T47D (cell line): ENCODE data around the gene CLECL1.
"Not testable (repeated sequence)": the region's sequence is repeated elsewhere in the genome, so short reads cannot be mapped to it uniquely, and the experiment has no call there.

Experiments used
- DNase-seq, 2 experiments: peaks; one replicate each; pipeline versions ENCODE4 v3.0.0 to v3.0.0-alpha.2; 2011 to 2012; ENCODE audit warnings: low read depth in 1 of 2, low spot score in 1 of 2
- JUND ChIP-seq: IDR thresholded peaks from 2 replicates; pipeline ENCODE4 v1.6.1; 2012; ENCODE audit warnings: low read depth
- in situ Hi-C: cut with HindIII; loops from 2 replicates; pipeline ENCODE4 v1.10.0; 2016; ENCODE audit warnings: low sequenced_read_pairs, low pct_unique_long_range_greater_than_20kb

Gene CLECL1

GRCh38 chr12:9725213-9725870, 7.6 kb downstream of the CLECL1 start:
- no peak for TF ChIP-seq JUND
- DNase-seq, result no peak
- in situ Hi-C loops, result no loop called here

- DNase-seq, result no peak
- TF ChIP-seq JUND, result no peak
- in situ Hi-C loops, result no loop called here
Measured at GRCh38 chr12:9724023-9724422, 8.9 kb downstream of the CLECL1 start.

DNA sequence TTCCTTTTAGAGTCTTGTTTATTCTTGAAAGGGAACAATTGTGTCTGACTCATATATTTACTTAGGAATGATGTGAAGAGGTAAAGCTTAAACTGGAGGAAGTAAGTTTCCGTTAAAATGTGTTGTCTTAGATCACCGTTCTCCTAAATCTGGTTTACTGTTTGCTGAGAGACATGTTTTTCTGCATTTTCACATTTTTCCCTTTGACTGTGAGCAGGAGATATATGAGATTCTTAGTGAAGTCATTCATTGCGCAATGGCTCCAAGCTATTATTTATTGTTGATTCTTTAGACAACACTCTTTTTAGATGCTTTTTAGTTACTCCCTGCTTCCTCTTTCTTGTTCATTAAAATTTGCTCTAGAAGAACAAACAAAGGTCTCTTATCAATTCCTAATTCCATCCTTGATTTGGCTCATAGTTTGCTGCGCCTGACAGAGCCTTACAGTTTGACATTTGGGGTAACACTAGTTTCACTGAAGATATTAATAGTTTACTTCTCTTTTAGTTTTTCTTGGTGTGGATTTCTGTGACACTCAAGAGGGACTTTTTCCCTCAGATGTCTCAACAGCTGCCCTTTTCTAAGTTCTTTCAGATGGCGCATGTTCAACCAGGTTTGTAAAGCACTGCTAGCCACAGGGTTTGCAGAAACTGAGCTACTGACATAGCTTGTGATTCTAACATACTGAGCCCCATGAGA, 11.4 kb downstream of the CLECL1 start:
- peak in 1 of 2 experiments; percentile 37 for DNase-seq
- no peak for TF ChIP-seq JUND
- in situ Hi-C loops, result no loop called here

GRCh38 chr12:9719790-9720189, 13.1 kb downstream of the CLECL1 start:
- no peak for DNase-seq
- in situ Hi-C loops, result no loop called here
- no peak for TF ChIP-seq JUND

DNA sequence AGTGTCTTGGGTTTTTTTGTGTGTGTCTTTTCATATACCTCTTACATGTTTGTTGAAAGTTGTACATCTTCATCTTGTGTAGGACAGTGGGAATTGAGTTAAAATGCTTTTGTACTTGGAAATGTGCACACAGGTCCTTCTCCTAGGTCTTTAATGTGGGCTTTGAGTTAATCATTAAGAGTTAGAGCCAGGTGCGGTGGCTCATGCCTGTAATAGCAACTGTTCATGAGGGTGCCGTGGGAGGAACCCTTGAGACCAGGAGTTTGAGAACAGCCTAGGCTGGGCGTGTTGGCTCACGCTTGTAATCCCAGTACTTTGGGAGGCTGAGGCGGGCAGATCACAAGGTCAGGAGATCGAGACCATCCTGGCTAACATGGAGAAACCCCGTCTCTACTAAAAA, 13.9 kb downstream of the CLECL1 start:
- DNase-seq, result no peak
- TF ChIP-seq JUND, result no peak
- in situ Hi-C loops, result no loop called here

DNA sequence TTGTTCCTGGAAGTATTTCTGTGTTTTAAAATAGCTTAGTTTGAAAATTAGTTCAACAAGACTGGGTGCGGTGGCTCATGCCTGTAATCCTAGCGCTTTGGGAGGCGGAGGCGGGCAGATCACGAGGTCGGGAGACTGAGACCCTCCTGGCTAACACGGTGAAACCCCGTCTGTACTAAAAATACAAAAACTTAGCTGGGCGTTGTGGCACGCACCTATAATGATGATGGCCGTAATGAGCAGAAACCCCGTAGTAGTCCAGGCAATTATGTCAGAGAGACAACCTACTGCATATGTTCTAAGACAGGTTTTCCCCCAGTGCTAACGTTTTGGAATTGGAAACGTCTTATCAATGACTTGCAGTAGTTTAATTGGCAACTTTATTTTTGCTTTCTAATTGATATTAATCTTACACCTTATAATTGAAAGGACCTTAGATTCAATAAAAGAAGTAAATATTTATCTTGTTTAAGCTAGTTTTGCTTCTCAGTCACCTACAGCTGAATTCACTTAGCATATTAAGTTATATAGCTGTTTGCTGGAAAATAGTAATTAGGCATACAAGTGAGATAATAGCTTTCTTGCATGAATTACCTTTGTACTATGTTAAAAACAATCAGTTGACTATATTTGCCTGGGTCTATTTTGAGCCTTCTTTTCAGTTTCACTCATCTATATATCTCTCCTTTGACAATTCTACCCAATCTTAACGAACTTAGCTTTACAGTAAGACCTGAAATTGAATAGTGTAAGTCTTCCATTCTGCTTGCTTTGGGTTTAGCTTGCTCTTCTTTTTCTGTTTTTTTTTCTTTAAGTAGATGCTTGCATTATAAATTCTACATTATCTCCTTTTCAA, 15.6 kb downstream of the CLECL1 start:
- TF ChIP-seq JUND, result no peak
- DNase-seq, result no peak
- in situ Hi-C loops, result no loop called here

DNA sequence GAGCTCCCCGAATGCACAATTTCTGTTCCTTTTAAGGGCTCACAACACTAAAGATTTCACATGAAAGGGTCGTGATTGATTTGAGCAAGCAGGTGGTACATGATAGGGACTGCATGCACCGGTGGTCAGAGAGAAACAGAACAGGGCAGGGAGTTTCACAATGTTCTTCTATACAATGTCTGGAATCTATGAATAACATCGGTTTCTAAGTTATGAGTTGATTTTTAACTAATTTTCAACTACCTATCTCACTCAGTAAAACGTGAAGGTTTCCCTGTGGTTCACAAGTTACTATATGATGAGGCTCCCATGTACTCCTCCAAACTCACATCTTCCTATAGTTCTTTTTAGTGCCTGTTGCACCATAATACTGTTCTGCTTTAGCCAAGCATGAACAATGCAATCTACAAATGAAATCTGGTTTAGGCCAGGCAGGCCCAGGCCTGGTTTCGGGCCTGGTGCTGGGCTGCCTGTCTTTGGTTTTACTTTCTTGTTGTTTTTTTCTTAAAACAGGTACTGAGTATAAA, 19.8 kb downstream of the CLECL1 start:
- DNase-seq, in situ Hi-C loops: not testable (repeated sequence)

DNA sequence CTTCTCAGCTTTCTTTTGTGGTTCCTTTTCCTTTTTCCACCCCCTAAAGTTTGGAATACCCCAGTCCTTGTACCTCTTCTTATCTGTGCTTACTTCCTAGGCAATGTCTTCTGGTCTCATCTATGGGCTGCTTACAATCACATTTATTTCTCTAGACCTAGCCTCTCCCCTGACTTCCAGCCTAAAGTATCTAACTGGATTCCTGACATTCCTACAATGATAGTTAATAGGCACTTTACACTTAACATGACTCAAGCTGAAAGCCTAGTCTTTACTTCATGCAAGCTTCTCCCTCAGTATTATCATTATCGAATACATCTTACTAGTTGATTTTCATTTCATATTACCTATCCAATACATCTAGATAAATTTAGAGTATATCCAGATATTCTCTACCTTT, 21.2 kb downstream of the CLECL1 start:
- in situ Hi-C loops, result no loop called here
- DNase-seq, result no peak
- no peak for TF ChIP-seq JUND

GRCh38 chr12:9710584-9711375, 22.1 kb downstream of the CLECL1 start:
- no peak for DNase-seq
- in situ Hi-C loops, result no loop called here

GRCh38 chr12:9708853-9709252, 24.0 kb downstream of the CLECL1 start:
- no peak for DNase-seq
- in situ Hi-C loops, result no loop called here
- no peak for TF ChIP-seq JUND

More at GRCh38 chr12:9710584-9711375, 22.1 kb downstream of the CLECL1 start:
- no peak for TF ChIP-seq JUND

DNA sequence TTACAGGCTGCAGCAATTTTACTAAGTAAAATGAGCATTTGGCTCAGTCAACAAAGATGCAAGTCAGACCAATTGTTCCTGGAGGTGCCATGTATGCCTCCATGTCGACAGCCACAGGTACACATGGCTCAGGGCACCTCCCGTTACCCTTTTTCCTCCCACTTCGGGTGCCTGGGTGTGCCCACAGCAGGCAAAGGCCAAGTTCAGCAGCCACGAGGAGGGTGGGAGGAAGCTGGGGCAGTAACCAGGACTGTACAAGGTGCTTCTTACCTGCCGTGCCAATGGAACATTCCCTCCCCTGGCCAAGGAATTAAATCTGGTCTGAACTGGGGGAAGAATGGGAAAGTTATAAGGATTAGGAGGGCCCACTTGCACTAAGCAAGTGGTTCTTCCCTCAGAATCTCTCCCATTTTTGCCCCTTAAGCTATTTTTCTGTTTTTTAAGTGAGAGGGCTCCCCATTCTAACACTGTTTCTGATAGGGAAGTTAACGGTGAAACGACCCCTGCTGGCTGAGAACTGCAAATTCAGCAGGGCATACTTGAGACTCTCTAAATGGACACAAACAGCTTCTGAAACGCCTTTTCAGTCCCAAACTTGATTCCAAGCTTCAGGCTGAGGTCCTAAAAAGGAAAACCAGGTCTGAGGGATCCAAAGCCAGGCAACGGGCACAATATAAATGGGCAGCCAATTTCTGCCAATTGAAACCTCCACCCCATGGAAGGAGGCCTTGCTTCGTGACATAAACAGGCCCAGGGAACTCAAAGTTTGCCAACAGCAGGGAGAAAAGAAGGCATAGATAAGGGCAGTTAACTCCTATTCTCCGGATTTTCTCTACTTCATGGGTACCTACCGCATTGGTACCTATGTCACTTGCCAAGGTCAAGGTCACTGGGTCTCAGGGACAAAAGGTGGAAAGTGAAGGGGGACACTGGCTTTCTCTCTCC, 24.8 kb downstream of the CLECL1 start:
- in situ Hi-C loops, result no loop called here
- no peak for TF ChIP-seq JUND
- peak in 1 of 2 experiments; percentile 42 for DNase-seq
